Spleen (tissue), 11 donors: ENCODE data around the gene POLR3GL. TPM values are rescaled to one million over a fixed set of nuclear protein-coding genes. Genes with fewer than 3 reads are reported as not detected.

Source experiments
- DNase-seq: peaks from one replicate; pipeline ENCODE4 v3.0.0-alpha.2; 2020
- H3K27ac ChIP-seq, 8 donors: fragments of 200-600 bp; sonication (generic) in 7 of 8; 1 replicate in 4 of 8; 2 replicates in 4 of 8; pipeline versions ENCODE4 v1.5.0 to v1.8.0; 2016 to 2021; ENCODE audit warnings: inconsistent platforms in 4 of 8, mild to moderate bottlenecking in 4 of 8, moderate library complexity in 1 of 8
- H3K27me3 ChIP-seq, 7 donors: fragments of 200-600 bp; sonication (generic) in 6 of 7; replicated peaks in 1 of 7; 1 replicate in 4 of 7; 2 replicates in 3 of 7; pipeline versions ENCODE4 v1.5.0 to v1.8.0; 2016 to 2021; ENCODE audit warnings: inconsistent platforms in 3 of 7, mild to moderate bottlenecking in 1 of 7
- H3K36me3 ChIP-seq, 6 donors: fragments of 200-600 bp; sonication (generic) in 5 of 6; 1 replicate in 4 of 6; 2 replicates in 2 of 6; pipeline versions ENCODE4 v1.5.0 to v1.8.0; 2016 to 2021; ENCODE audit warnings: inconsistent platforms in 2 of 6
- H3K4me1 ChIP-seq, 6 donors: fragments of 200-600 bp; sonication (generic) in 5 of 6; 1 replicate in 3 of 6; 2 replicates in 3 of 6; pipeline versions ENCODE4 v1.5.0 to v1.8.0; 2016 to 2021; ENCODE audit warnings: inconsistent platforms in 3 of 6
- H3K4me3 ChIP-seq, 8 donors: fragments of 200-600 bp; sonication (generic) in 7 of 8; 1 replicate in 4 of 8; 2 replicates in 4 of 8; pipeline versions ENCODE4 v1.5.0 to v1.8.0; 2016 to 2021; ENCODE audit warnings: inconsistent platforms in 4 of 8, mild to moderate bottlenecking in 4 of 8, moderate library complexity in 2 of 8
- H3K9me3 ChIP-seq, 8 donors: fragments of 200-600 bp; sonication (generic) in 7 of 8; 1 replicate in 4 of 8; 2 replicates in 4 of 8; pipeline versions ENCODE4 v1.5.0 to v1.8.0; 2016 to 2021; ENCODE audit warnings: inconsistent platforms in 4 of 8
- CTCF ChIP-seq, 11 experiments: fragments of 200-600 bp in 7 of 11; fragments of 450-650 bp in 4 of 11; sonication (generic) in 4 of 11; IDR thresholded peaks in 8 of 11; conservative IDR thresholded peaks in 3 of 11; 1 replicate in 7 of 11; 2 replicates in 4 of 11; pipeline versions ENCODE4 v1.4.0 to v1.8.0; 2016 to 2021; ENCODE audit warnings: antibody characterized with exemption in 11 of 11, inconsistent platforms in 4 of 11, mild to moderate bottlenecking in 1 of 11
- POLR2A ChIP-seq, 3 donors: fragments of 450-650 bp; IDR thresholded peaks; one replicate each; pipeline ENCODE4 v1.5.1; 2017; ENCODE audit warnings: antibody characterized with exemption in 3 of 3, mild to moderate bottlenecking in 1 of 3
- POLR2AphosphoS5 ChIP-seq, 3 donors: sonication (generic); formaldehyde crosslinking; IDR thresholded peaks; one replicate each; pipeline ENCODE4 v1.5.1; 2017; ENCODE audit warnings: antibody characterized with exemption in 3 of 3
- WGBS, 5 donors: extraction: QIAGEN DNeasy Blood & Tissue Kit in 3 of 5; methylation state at CpG; one replicate each; pipeline versions ENCODE4 v1.1.5 to v1.1.7; 2013 to 2018; 5-methylcytosine and 5-hydroxymethylcytosine counted together
- intact Hi-C: fragments of 100-400 bp; cut with DNase I; formaldehyde crosslinking; loops from one replicate; pipeline ENCODE4 v1.15.0; 2023; ENCODE audit warnings: low total_unique reads
- polyA plus RNA-seq, 3 donors: library from polyadenylated mRNA; stranded (reverse); fragments of 200-250 nt; gene quantifications; one replicate each; pipeline ENCODE4 v1.2.1, GENCODE V29; 2013
- total RNA-seq, 7 donors: library from RNA; depleted of rRNA in 3 of 7; stranded (reverse); fragments of >200 nt in 3 of 7; fragmentation: NEBNext Ultra II Directional in 4 of 7; extraction: Animal tissue kit (Norgen Biotek cat#: 25700) in 4 of 7; gene quantifications; one replicate each; pipeline versions ENCODE4 v1.1.0 to v1.2.1, GENCODE V29; 2016 to 2021
- donor health status: healthy with polysubstance abuse.
- donor health status: DM: no; HTN: no; CAD: no; lungs with moderate emphysema.
- donor health status: DM: no; HTN: no; CAD: no.
- donor health status: Bipolar disorder and iron deficiency.
- donor health status: healthy.
- donor health status: DM: no; HTN: no; CAD: no.
- donor health status: DM: yes; HTN: yes; CAD: no.

The POLR3GL gene
- total and polyA plus RNA-seq, 10 donors, result 22.1 to 69.2 (median 32.9) TPM

- peak within 1 kb of the TSS; percentile 50 to 91 (median 80) for H3K4me3 ChIP-seq
- H3K27me3 ChIP-seq, result peaks cover 0 to 14% (median 0%) of the 10 kb centered on the region in 7 donors
- TF ChIP-seq POLR2A (IDR thresholded peaks at IDR 0.05) (peak; percentile 38 to 81 (median 62)), POLR2AphosphoS5 (IDR thresholded peaks at IDR 0.05) (peak; percentile 96 to 99 (median 98)), CTCF (IDR thresholded peaks at IDR 0.05 in 8 of 11, conservative IDR thresholded peaks at IDR 0.05 in 3 of 11) (peak in 2 of 11 experiments; percentile 18 to 28)
- H3K4me1 ChIP-seq, result peaks cover 34 to 95% (median 81%) of the 10 kb centered on the region in 6 donors
- H3K36me3 ChIP-seq, result peaks cover 0 to 4% (median 0%) of the 10 kb centered on the region in 6 donors
- intact Hi-C loops, result no loop called here
- peak; percentile 99 for DNase-seq
- H3K27ac ChIP-seq, result peak within 1 kb of the TSS; percentile 76 to 99 (median 96)
- WGBS, 5 donors, result 0 to 1% (median 0%) methylated on average over 27 to 60 of the region's 60 CpGs
- H3K9me3 ChIP-seq, result no peaks in the 10 kb centered on the region
Observed at GRCh38 chr1:145957443-145958319, 6.8 kb upstream of the POLR3GL start, which contains the start of gene LIX1L. LIX1L (minus strand) TSS chr1:145958017; CDS start chr1:145957927, 90 bp downstream.

GRCh38 chr1:145958734-145959133 lies 5.8 kb upstream of the POLR3GL start:
- intact Hi-C loops, result no loop called here
- no peak for TF ChIP-seq POLR2A (IDR thresholded peaks at IDR 0.05)
- no peak for TF ChIP-seq POLR2AphosphoS5 (IDR thresholded peaks at IDR 0.05)
- no peak for TF ChIP-seq CTCF (IDR thresholded peaks at IDR 0.05 in 8 of 11, conservative IDR thresholded peaks at IDR 0.05 in 3 of 11)
- no peaks in the 10 kb centered on the region for H3K9me3 ChIP-seq
- peaks cover 0 to 14% (median 0%) of the 10 kb centered on the region in 7 donors for H3K27me3 ChIP-seq
- no peak for DNase-seq
- peak overlapping the region in 7 of 8 donors; percentile 87 to 99 (median 96) for H3K27ac ChIP-seq
- H3K4me3 ChIP-seq, result no peak overlapping the region
- H3K4me1 ChIP-seq, result peaks cover 45 to 96% (median 88%) of the 10 kb centered on the region in 6 donors
- no peaks in the 10 kb centered on the region for H3K36me3 ChIP-seq

GRCh38 chr1:145959333-145959732 lies 5.2 kb upstream of the POLR3GL start:
- peak overlapping the region in 6 of 8 donors; percentile 87 to 98 (median 94) for H3K27ac ChIP-seq
- peaks cover 48 to 96% (median 87%) of the 10 kb centered on the region in 6 donors for H3K4me1 ChIP-seq
- TF ChIP-seq CTCF (IDR thresholded peaks at IDR 0.05 in 8 of 11, conservative IDR thresholded peaks at IDR 0.05 in 3 of 11) (no peak), POLR2A (IDR thresholded peaks at IDR 0.05) (no peak), POLR2AphosphoS5 (IDR thresholded peaks at IDR 0.05) (no peak)
- no peak overlapping the region for H3K4me3 ChIP-seq
- peaks cover 0 to 14% (median 0%) of the 10 kb centered on the region in 7 donors for H3K27me3 ChIP-seq
- H3K36me3 ChIP-seq, result no peaks in the 10 kb centered on the region
- intact Hi-C loops, result no loop called here
- H3K9me3 ChIP-seq, result no peaks in the 10 kb centered on the region
- DNase-seq, result no peak

GRCh38 chr1:145959957-145960467 lies 4.5 kb upstream of the POLR3GL start:
- no peak for TF ChIP-seq CTCF (IDR thresholded peaks at IDR 0.05 in 8 of 11, conservative IDR thresholded peaks at IDR 0.05 in 3 of 11)
- no peak for TF ChIP-seq POLR2AphosphoS5 (IDR thresholded peaks at IDR 0.05)
- TF ChIP-seq POLR2A (IDR thresholded peaks at IDR 0.05), result no peak
- peak overlapping the region; percentile 44 to 80 (median 58) for H3K4me3 ChIP-seq
- intact Hi-C loops, result no loop called here
- peak overlapping the region; percentile 85 to 98 (median 90) for H3K27ac ChIP-seq
- H3K27me3 ChIP-seq, result peaks cover 0 to 14% (median 0%) of the 10 kb centered on the region in 7 donors
- WGBS, 5 donors, result 12 to 36% (median 16%) methylated on average over 3 to 12 of the region's 12 CpGs
- H3K36me3 ChIP-seq, result no peaks in the 10 kb centered on the region
- H3K4me1 ChIP-seq, result peaks cover 47 to 94% (median 82%) of the 10 kb centered on the region in 6 donors
- no peak for DNase-seq
- no peaks in the 10 kb centered on the region for H3K9me3 ChIP-seq
